ENCODE results near the gene ANKRD65.
"Not testable (repeated sequence)": the region's sequence is repeated elsewhere in the genome, so short reads cannot be mapped to it uniquely, and the experiment has no call there.

The ANKRD65 gene

DNA sequence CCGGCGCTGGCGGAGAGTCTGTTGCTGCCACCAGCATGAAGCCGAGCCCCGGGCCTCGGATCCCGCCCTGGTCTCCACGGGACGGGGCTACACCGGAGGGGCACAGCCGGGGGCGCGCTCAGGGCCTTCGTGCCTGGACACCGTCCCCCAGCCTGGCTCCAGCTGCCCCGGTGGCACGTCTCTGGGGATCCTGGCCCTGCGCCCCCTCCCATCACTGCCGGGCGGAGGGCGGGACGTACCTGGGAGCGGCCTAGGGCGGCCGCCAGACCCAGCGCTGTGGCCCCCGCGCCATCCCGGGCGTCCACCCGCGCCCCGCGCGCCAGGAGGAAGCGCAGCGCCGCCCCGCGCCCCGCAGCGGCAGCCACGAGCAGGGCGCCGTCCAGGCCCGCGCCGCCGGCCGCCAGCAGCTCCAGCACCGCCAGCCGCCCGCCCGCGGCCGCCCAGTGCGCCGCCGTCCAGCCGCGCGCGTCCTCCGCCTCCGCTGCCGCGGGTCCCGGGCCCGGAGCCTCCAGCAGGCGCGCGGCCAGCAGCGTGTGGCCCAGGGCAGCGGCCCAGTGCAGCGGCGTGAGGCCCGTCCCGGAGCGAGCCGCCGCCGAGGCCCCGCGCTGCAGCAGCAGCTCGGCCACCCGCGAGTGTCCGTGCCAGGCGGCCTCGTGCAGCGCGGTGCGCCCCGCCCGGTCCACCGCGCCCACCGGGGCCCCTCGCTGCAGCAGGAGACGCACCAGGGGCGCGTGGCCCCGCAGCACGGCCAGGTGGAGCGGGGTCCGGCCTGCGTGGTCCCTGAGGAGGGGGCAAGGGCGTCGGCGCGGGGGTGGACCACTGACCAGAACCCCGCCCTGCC lies 1.0 kb downstream of the ANKRD65 start:
- FAIRE-seq (no peak), DNase-seq (ENCODE audit: insufficient read length, low spot score) (no peak)
- TF ChIP-seq POLR2A (IDR thresholded peaks at IDR 0.05; ENCODE audit: low read depth, low read length) = no peak

DNA sequence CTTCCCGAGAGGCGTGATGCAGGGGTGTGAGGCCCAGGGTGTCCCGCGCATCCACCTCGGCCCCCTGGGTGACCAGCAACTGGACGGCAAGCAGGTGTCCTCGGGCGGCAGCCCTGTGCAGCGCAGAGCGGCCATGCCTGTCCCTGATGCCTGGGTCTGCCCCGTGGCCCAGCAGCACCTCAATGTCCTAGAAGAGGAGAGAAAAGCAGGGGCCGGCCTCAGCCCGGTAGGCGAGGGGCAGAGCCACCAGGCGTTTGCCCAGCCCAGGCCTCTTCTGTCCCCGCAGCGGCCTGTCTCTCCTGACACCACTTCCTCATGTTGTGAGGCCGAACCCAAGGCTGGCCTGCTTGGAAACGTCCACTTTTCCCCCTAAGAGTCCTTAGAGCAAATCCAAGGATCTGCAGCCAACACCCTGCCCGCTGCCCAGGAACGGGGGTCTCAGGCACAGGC lies 1.7 kb downstream of the ANKRD65 start:
- no peak for FAIRE-seq
- DNase-seq (ENCODE audit: insufficient read length, low spot score) = no peak

DNA sequence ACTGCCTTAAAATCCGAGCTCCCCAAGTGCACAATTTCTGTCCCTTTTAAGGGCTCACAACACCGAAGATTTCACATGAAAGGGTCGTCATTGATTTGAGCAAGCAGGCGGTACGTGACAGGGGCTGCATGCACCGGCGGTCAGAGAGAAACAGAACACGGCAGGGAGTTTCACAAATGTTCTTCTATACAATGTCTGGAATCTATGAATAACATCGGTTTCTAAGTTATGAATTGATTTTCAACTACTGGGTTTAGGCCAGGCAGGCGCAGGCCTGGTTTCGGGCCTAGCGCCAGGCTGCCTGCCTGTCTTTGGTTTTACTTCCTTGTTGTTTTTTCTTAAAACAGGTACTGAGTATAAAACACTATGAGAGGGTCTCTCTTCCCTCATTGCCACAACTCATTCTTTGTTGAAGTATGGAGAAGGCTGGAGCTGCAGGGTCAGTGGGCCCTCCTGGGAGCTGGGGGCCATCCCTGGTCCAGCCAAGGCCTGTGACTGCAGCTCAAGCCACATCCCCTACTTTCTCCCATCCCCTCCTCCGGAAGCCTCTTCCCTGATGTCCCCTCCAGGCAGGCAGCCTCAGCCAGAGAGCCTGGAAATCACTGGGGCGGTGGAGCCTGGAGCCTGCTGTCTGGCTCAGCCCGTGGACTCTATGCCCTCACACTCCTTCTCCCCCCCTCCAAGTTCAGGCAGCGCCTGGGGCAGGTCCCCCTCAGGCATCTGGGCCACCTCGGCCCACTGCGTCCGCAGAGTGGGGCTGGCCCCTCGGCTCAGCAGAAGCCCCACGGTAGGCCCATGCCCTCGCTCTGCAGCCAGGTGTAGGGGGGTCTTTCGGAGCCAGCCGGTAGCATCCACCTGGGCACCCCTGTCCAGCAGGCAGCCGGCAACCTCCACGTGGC lies 2.4 kb downstream of the ANKRD65 start:
- no peak for TF ChIP-seq POLR2A (IDR thresholded peaks at IDR 0.05; ENCODE audit: low read depth, low read length)
- FAIRE-seq = no peak

More for the DNA sequence above, 1.7 kb downstream of the ANKRD65 start:
- TF ChIP-seq POLR2A (IDR thresholded peaks at IDR 0.05; ENCODE audit: low read depth, low read length) = no peak

DNA sequence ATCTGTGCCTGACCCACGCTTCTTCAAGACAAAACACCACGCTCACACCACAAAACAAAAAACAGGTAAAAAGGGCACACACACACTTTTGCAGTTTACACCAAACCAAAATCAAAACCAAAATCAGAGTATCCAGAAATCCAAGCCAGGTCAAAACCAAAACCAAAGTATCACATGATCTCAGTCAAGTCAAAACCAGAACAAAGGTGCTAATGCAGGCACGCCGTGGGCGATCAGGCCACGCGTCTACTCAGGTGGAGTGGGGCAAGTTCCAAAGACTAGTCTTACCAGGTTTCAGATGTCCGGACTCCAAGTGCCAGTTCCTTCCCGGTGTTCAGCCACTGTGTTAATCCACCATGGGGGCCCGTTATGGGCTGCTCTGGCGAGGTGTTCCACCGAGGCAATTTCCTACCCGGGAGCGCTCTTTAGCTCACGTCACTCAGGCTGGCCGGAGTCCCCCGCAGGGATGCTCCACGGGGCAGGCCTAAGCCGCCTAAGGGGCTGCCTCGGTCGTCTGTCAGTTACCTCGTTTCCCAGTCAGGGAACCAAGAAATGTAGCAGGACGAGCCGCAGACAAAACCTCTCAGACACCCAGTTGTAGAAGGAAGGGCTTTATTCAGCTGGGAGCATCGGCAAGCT lies 3.1 kb downstream of the ANKRD65 start:
- not testable (repeated sequence) for FAIRE-seq; DNase-seq (ENCODE audit: insufficient read length, low spot score)

More for the DNA sequence above, 2.4 kb downstream of the ANKRD65 start:
- DNase-seq (ENCODE audit: insufficient read length, low spot score) = no peak

DNA sequence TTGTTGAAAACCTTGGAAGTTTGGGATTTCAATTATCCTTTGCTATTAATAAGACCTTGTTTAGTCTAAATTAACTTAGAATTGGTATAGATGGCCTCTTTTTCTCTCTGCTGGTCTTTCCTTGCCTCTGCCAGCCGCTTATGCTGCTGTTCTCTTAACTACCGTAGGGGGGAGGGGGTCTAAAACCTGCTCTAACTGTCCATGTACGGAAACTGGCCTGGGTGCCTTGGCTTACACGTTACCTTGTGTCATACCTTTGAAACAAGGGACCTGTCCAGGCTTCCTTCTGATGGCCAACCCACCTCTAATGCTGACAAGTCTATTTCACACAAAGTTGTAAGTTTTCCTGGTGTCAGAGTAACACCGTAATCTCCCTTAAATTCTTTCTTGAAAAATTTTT lies 3.7 kb downstream of the ANKRD65 start:
- not testable (repeated sequence) for DNase-seq (ENCODE audit: insufficient read length, low spot score); FAIRE-seq

DNA sequence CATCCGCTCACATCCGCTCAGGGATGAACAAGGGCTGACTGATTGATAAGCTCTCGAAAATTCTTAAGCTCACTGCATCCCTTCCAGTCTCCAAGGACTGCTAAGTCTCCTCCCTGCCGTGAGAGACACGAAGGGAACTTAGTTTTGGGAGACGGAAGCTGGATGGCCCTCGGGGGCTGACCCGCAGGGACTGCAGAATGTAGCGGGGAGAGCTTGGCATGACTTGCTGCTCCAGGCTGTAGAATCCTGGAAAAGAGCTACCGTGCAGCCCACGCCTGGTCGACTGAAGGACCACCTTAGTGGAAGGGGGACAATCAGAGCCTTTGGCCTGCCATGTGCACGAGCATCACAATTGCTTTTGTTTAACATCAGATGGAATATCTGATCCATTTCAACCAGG lies 5.3 kb downstream of the ANKRD65 start:
- FAIRE-seq (no peak), DNase-seq (ENCODE audit: insufficient read length, low spot score) (no peak)
- TF ChIP-seq POLR2A (IDR thresholded peaks at IDR 0.05; ENCODE audit: low read depth, low read length) = no peak

DNA sequence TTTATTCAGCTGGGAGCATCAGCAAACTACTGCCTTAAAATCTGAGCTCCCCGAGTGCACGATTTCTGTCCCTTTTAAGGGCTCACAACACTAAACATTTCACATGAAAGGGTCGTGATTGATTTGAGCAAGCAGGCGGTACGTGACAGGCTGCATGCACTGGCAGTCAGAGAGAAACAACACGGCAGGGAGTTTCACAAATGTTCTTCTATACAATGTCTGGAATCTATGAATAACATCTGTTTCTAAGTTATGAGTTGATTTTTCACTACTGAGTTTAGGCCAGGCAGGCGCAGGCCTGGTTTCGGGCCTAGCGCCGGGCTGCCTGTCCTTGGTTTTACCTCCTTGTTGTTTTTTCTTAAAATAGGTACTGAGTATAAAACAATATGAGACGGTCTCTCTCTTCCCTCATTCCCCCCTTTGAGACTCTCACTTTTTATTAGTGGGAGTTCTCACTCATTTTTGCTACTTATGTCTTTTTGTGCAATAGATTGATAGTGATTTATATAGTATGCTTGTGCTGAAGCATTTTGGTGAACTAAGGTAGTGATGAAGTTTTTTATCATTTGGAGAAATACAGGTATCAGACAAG lies 8.7 kb downstream of the ANKRD65 start:
- FAIRE-seq; DNase-seq (ENCODE audit: insufficient read length, low spot score): not testable (repeated sequence)

DNA sequence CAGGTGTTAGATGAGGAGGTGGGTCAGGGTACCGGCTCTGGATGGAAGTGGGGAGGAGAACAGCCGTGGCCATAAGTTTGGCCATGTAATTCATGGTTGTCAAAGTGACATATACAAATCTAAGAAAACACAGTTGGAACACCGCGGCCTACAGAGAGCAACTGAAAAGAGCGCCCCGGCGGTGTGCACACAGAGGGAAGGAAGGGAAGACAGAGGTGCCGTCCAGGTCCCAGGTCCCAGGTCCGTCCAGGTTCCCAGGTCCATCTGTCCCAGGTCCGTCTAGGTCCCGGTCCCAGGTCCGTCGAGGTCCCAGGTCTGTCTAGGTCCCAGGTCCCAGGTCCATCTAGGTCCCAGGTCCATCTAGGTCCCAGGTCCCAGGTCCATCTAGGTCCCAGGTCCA lies 9.4 kb downstream of the ANKRD65 start:
- no peak for TF ChIP-seq POLR2A (IDR thresholded peaks at IDR 0.05; ENCODE audit: low read depth, low read length)
- DNase-seq (ENCODE audit: insufficient read length, low spot score) = no peak
- no peak for FAIRE-seq

DNA sequence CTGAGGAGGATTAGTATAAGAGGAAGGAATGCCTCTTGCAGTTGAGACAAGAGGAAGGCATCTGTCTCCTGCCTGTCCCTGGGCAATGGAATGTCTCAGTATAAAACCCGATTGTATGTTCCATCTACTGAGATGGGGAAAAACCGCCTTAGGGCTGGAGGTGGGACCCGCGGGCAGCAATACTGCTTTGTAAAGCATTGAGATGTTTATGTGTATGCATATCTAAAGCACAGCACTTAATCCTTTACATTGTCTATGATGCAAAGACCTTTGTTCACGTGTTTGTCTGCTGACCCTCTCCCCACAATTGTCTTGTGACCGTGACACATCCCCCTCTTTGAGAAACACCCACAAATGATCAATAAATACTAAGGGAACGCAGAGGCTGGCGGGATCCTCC lies 10.8 kb downstream of the ANKRD65 start:
- DNase-seq (ENCODE audit: insufficient read length, low spot score); FAIRE-seq: not testable (repeated sequence)

DNA sequence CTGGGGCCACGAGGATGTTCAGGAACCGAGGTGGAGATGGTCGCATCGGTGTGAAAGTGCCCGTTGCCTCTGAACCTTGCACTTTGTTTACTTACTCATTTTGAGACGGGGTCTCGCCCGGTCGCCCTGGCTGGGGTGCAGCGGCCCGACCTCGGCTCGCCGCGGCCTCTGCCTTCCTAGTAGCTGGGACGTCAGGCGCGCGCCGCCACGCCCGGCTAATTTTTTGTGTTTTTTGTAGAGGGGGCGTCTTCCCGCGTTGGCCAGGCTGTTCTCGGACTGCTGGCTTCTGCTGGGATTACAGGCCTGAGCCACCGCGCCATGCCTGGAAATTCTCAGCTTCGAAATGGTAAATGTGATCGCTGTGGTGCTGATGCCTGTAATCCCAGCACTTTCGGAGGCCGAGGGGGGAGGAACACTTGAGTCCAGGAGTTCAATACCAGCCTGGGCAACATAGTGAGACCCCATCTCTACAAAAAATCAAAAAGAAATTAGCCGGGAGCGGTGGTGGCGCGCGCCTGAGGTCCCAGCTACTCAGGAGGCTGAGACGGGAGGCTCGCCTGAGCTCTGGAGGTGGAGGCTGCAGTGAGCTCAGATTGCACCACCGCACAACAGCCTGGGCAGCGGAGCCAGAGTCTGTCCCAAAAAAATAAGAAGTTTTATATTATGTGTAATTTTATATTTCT lies 13.3 kb downstream of the ANKRD65 start:
- FAIRE-seq = no peak
- DNase-seq (ENCODE audit: insufficient read length, low spot score) = no peak

DNA sequence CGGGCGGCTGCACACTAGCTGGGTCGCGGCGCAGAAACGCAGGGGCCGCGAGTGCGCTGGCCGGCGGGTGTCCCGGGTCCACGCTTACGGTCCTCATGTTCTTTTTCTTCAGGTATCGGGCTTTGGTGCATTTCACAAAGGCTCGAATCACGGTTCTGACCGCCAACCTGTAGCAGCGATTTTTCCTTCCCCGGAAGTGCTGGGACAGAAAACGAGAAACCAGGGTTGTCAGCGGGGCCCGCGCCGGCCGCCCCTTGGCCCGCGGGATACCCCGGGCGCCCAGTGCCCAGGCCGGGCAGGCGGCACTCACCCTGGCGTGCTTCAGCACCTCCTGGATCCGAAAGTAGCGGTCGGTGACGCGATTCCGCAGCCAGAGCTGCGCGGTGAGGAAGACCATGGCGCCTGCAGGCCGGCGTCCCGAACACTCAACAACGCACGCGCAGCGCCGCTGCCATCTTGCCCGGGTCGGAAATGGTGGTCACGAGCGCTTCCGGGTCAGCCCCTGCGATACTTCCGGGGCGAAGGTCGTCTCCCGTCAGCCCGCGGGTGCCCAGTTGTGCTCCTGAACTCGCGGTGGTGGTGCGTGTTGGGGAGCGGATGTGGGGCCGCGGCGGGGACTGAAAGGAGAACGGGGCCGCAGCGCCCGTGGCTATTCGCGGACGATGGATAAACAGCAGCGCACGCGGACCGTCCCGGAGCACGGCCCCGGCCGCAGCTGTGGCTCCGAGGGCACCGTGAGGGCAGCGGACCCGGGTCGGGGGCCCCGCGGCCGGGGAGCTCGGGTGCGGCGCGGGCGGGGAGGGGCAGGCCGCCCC lies 14.0 kb downstream of the ANKRD65 start, which contains the start of gene MRPL20:
MRPL20 (minus strand) TSS at position 473 of the 815 bp plus-strand sequence; CDS start at position 397, 76 bp downstream.
- peak; percentile 83 for DNase-seq (ENCODE audit: insufficient read length, low spot score)
- FAIRE-seq = no peak
- peak; percentile 81 for TF ChIP-seq POLR2A (IDR thresholded peaks at IDR 0.05; ENCODE audit: low read depth, low read length)

More for the DNA sequence above, 13.3 kb downstream of the ANKRD65 start:
- TF ChIP-seq POLR2A (IDR thresholded peaks at IDR 0.05; ENCODE audit: low read depth, low read length) = no peak

DNA sequence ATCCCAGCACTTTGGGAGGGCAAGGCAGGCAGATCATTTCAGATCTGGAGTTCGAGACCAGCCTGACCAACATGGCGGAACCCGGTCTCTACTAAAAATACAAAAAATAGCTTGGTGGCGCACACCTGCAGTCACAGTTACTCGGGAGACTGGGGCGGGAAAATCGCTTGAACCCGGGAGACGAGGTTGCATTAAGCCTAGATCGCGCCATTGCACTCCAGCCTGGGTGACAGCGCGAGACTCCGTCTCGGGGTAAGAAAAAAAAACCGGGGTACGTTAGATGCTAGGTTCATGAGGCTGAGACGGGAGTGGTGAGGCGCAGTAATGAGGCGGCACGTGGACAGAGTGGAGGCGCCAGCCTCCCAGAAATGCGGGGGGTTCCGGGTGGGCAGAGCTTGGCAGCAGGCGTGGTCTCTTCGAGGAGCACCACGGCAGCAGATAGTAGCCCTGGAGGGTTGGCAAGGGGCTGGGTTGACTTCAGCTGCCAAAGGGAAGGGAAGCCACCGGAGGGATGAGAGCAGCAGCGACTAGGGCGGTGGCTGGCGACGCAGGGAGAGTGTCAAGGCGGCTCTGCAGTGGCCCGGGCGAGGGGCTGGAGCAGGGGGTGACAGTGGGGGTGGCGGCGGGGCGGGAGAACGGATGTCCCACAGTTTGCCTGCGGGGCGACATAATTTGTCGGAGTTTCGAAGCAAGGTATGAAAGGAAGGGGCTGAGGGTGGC lies 14.8 kb downstream of the ANKRD65 start:
- DNase-seq (ENCODE audit: insufficient read length, low spot score) (no peak), FAIRE-seq (no peak)
- TF ChIP-seq POLR2A (IDR thresholded peaks at IDR 0.05; ENCODE audit: low read depth, low read length) = no peak

All from H54 (cell line).